Left lung (tissue), 10 donors: ENCODE data around the gene DBI. TPM values are rescaled to one million over a fixed set of nuclear protein-coding genes. Genes with fewer than 3 reads are reported as not detected.

Source experiments
- ATAC-seq: fragments of 200-7000 bp; cut with Tn5 transposase; one replicate; pipeline ENCODE4 v1.9.1; 2020; ENCODE audit warnings: moderate library complexity
- DNase-seq, 4 donors: peaks; one replicate each; pipeline ENCODE4 v3.0.0-alpha.2; 2013 to 2020
- H3K27ac ChIP-seq, 2 donors: fragments of 200-600 bp; sonication (generic) in 1 of 2; one replicate each; pipeline versions ENCODE4 v1.5.0 to v1.8.0; 2020 to 2021
- H3K27me3 ChIP-seq, 2 donors: fragments of 200-600 bp; sonication (generic) in 1 of 2; one replicate each; pipeline versions ENCODE4 v1.5.0 to v1.8.0; 2020 to 2021
- H3K36me3 ChIP-seq, 2 donors: fragments of 200-600 bp; sonication (generic) in 1 of 2; one replicate each; pipeline versions ENCODE4 v1.5.0 to v1.8.0; 2020 to 2021
- H3K4me1 ChIP-seq, 2 donors: fragments of 200-600 bp; one replicate each; pipeline ENCODE4 v1.8.0; 2021
- H3K4me3 ChIP-seq, 2 donors: fragments of 200-600 bp; sonication (generic) in 1 of 2; one replicate each; pipeline versions ENCODE4 v1.5.0 to v1.8.0; 2020 to 2021; ENCODE audit warnings: mild to moderate bottlenecking in 1 of 2
- H3K9me3 ChIP-seq, 2 donors: fragments of 200-600 bp; sonication (generic) in 1 of 2; one replicate each; pipeline versions ENCODE4 v1.5.0 to v1.8.0; 2020 to 2021
- intact Hi-C, 2 donors: fragments of 100-400 bp; cut with DNase I; formaldehyde crosslinking; loops; one replicate each; pipeline versions ENCODE4 v1.11.2 to v1.14.2; 2022
- polyA plus RNA-seq, 6 donors: library from polyadenylated mRNA; unstranded; fragments of 120-200 nt; gene quantifications; one replicate each; pipeline ENCODE4 v1.2.1, GENCODE V29; 2013; ENCODE audit not compliant: insufficient read length in 6 of 6
- total RNA-seq, 2 donors: library from RNA; stranded (reverse); fragmentation: NEBNext Ultra II Directional; extraction: Animal tissue kit (Norgen Biotek cat#: 25700); gene quantifications; one replicate each; pipeline ENCODE4 v1.2.1, GENCODE V29; 2021
- TF ChIP-seq, protein P1 (sequence below), 2 donors: fragments of 200-600 bp; sonication (generic) in 1 of 2; IDR thresholded peaks; one replicate each; pipeline versions ENCODE4 v1.5.0 to v1.8.0; 2021; ENCODE audit warnings: antibody characterized with exemption in 2 of 2
- donor health status: DM: no; HTN: yes; CAD: no.
- donor health status: DM: no; HTN: no; CAD: no.

The DBI gene
- total and polyA plus RNA-seq, 8 donors = 125 to 185 (median 157) TPM

DNA sequence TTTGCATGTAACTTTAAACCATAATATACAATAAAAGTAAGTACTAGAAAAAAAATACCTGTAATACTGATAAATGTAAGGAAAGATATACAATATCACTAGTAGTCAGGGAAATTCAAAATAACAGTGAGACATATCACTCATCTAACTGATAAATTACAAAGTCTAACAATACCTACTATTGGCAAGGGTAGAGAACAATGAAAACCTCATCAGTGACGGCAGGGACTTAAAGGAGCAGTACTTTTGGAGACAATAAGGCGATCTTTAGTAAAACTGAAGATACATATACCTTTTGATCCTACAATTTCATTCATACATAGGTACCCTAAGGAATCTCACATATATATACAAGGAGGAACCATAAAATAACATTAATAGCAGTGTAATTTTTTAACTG, 25.1 kb upstream of the DBI start:
- intact Hi-C loops = no loop called here
- no peak for DNase-seq
- Histone ChIP-seq H3K27ac (no peak overlapping the region), H3K36me3 (no peaks in the 10 kb centered on the region), H3K27me3 (no peaks in the 10 kb centered on the region), H3K9me3 (no peaks in the 10 kb centered on the region), H3K4me3 (no peak overlapping the region), H3K4me1 (no peaks in the 10 kb centered on the region)
- ATAC-seq = no peak
- TF ChIP-seq, protein P1, sequence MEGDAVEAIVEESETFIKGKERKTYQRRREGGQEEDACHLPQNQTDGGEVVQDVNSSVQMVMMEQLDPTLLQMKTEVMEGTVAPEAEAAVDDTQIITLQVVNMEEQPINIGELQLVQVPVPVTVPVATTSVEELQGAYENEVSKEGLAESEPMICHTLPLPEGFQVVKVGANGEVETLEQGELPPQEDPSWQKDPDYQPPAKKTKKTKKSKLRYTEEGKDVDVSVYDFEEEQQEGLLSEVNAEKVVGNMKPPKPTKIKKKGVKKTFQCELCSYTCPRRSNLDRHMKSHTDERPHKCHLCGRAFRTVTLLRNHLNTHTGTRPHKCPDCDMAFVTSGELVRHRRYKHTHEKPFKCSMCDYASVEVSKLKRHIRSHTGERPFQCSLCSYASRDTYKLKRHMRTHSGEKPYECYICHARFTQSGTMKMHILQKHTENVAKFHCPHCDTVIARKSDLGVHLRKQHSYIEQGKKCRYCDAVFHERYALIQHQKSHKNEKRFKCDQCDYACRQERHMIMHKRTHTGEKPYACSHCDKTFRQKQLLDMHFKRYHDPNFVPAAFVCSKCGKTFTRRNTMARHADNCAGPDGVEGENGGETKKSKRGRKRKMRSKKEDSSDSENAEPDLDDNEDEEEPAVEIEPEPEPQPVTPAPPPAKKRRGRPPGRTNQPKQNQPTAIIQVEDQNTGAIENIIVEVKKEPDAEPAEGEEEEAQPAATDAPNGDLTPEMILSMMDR (IDR thresholded peaks at IDR 0.05) = no peak

DNA sequence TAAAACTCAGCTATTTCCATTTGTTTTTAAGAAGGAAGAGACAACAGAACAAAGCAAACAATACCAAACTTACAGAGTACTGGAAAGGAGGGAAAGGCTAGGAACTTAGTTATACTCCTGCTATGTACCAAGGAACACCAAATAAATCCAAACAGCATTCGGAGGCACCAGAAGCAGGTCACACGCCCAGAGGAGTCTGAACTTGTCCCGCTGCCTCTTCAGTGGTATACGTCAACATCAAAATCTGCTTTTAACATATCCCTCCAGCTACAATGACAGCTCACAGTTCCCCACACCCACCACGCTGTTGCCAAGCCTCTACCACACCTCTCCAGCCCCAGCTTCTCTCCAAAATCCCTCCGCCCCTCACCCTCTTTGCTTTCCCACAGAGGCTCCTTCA, 17.5 kb upstream of the DBI start:
- TF ChIP-seq, protein P1 (IDR thresholded peaks at IDR 0.05) = no peak
- Histone ChIP-seq H3K36me3 (no peaks in the 10 kb centered on the region), H3K9me3 (no peaks in the 10 kb centered on the region), H3K27ac (no peak overlapping the region), H3K4me3 (no peak overlapping the region), H3K4me1 (no peaks in the 10 kb centered on the region), H3K27me3 (no peaks in the 10 kb centered on the region)
- intact Hi-C loops = no loop called here
- ATAC-seq (no peak), DNase-seq (no peak)

- TF ChIP-seq, protein P1 (IDR thresholded peaks at IDR 0.05) = no peak
- no peaks in the 10 kb centered on the region for H3K27me3 ChIP-seq
- H3K27ac ChIP-seq = no peak overlapping the region
- H3K4me3 ChIP-seq = no peak overlapping the region
- H3K9me3 ChIP-seq = no peaks in the 10 kb centered on the region
- no peaks in the 10 kb centered on the region for H3K36me3 ChIP-seq
- DNase-seq = peak in 1 of 4 donors; percentile 6
- ATAC-seq = no peak
- H3K4me1 ChIP-seq = no peaks in the 10 kb centered on the region
- intact Hi-C loops = no loop called here
These were observed 16.3 kb upstream of the DBI start for GRCh38 chr2:119350311-119350998.

DNA sequence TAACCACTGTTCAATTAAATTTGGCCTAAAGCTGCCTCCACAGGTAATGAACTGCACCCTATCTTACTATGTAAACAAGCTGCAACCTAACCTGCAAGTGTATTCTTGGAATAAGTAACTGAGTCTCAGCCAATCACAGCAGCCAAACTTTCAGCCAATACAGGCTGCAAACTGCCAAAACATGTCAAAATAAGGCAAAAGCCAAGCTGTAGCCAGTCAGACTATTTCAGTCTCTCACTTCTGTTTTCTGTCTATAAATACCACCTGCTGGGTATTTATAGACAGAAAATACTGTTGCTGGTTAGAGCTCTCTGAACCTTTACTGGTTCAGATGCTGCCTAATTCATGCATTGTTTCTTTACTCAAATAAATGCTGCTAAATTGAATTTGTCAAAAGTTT, 14.4 kb upstream of the DBI start:
- intact Hi-C loops = no loop called here
- Histone ChIP-seq H3K36me3 (no peaks in the 10 kb centered on the region), H3K4me3 (no peak overlapping the region), H3K4me1 (no peaks in the 10 kb centered on the region), H3K9me3 (no peaks in the 10 kb centered on the region), H3K27ac (no peak overlapping the region), H3K27me3 (no peaks in the 10 kb centered on the region)
- ATAC-seq = peak; percentile 75
- TF ChIP-seq, protein P1 (IDR thresholded peaks at IDR 0.05) = no peak
- no peak for DNase-seq

- H3K27ac ChIP-seq = no peak overlapping the region
- H3K27me3 ChIP-seq = no peaks in the 10 kb centered on the region
- no peaks in the 10 kb centered on the region for H3K4me1 ChIP-seq
- DNase-seq (no peak), ATAC-seq (no peak)
- H3K9me3 ChIP-seq = no peaks in the 10 kb centered on the region
- no peaks in the 10 kb centered on the region for H3K36me3 ChIP-seq
- intact Hi-C loops = no loop called here
- TF ChIP-seq, protein P1 (IDR thresholded peaks at IDR 0.05) = no peak
- no peak overlapping the region for H3K4me3 ChIP-seq
These were observed 11.9 kb upstream of the DBI start for GRCh38 chr2:119354860-119355259.
